Measurements from ENCODE around the gene PACS1. TPM values are rescaled to one million over a fixed set of nuclear protein-coding genes. Genes with fewer than 3 reads are reported as not detected.

PACS1 gene
- total RNA-seq, 1 experiment from 2014 or later = 41.1 TPM

GRCh38 chr11:66139817-66140404 is 69.8 kb downstream of the PACS1 start:
- H3K79me2 ChIP-seq (ENCODE audit: insufficient read depth, low read length) = peaks cover 3% of the 10 kb centered on the region; the same call in 1 of the 2 replicates
- intact Hi-C loops (cut with micrococcal nuclease) = no loop called here

More at GRCh38 chr11:66139817-66140404, 69.8 kb downstream of the PACS1 start:
- H3K27me3 ChIP-seq (ENCODE audit: insufficient read depth, low read length) = no peaks in the 10 kb centered on the region
- ATAC-seq = no peak
- H3K4me1 ChIP-seq (ENCODE audit: control insufficient read depth in 1 of 2, insufficient read depth in 2 of 2, low read length in 2 of 2) = peaks cover 28 to 29% of the 10 kb centered on the region in 2 experiments
- H2AFZ ChIP-seq (ENCODE audit: low read depth, low read length, poor library complexity, severe bottlenecking) = no peak overlapping the region
- H3K9ac ChIP-seq (ENCODE audit: low read length) = no peak overlapping the region
- no peaks in the 10 kb centered on the region for H3K9me2 ChIP-seq (ENCODE audit: insufficient read depth)
- DNase-seq (ENCODE audit: low read depth, low spot score) = no peak
- ChIA-PET CTCF (no interaction called here), RAD21 (ENCODE audit: low non-redundant PET in 1 of 2, low total read pairs in 2 of 2, uncharacterized antibody in 2 of 2, unreplicated experiment in 2 of 2) (no interaction called here), POLR2A (no interaction called here)
- no peak overlapping the region for H3K4me3 ChIP-seq (replicated peaks in 1 of 2; ENCODE audit: low read depth in 1 of 2, low read length in 2 of 2)
- BruUV-seq (replicated peaks) = no TSS peak
- no peak overlapping the region for H3K27ac ChIP-seq (ENCODE audit: low read depth, low read length)
- H3K9me3 ChIP-seq (ENCODE audit: control insufficient read depth in 1 of 2, insufficient read depth in 1 of 2, low read depth in 1 of 2, low read length in 2 of 2) = no peaks in the 10 kb centered on the region
- no peaks in the 10 kb centered on the region for H3K36me3 ChIP-seq (ENCODE audit: control insufficient read depth in 1 of 2, insufficient read depth in 2 of 2, low read length in 2 of 2)
- TF ChIP-seq POLR2AphosphoS5 (IDR thresholded peaks at IDR 0.05; ENCODE audit: low read depth, low read length) (no peak), SIN3A (IDR thresholded peaks at IDR 0.05; ENCODE audit: low read depth) (no peak), CEBPB (IDR thresholded peaks at IDR 0.05; ENCODE audit: low read depth) (no peak), CTCF (IDR thresholded peaks at IDR 0.05 in 2 of 3, conservative IDR thresholded peaks at IDR 0.05 in 1 of 3; ENCODE audit: borderline replicate concordance in 1 of 3, insufficient read depth in 1 of 3, low read depth in 2 of 3, low read length in 2 of 3) (no peak), YY1 (IDR thresholded peaks at IDR 0.05; ENCODE audit: extremely low read depth, insufficient replicate concordance, low read depth, low read length) (no peak), TCF7L2 (IDR thresholded peaks at IDR 0.05; ENCODE audit: borderline replicate concordance, extremely low read depth, insufficient read depth, insufficient read length) (no peak), ZNF274 (IDR thresholded peaks at IDR 0.05; ENCODE audit: low read depth, low read length) (no peak), EGR1 (IDR thresholded peaks at IDR 0.05; ENCODE audit: low read depth) (no peak), SRF (IDR thresholded peaks at IDR 0.05; ENCODE audit: low read depth) (no peak), JUND (IDR thresholded peaks at IDR 0.05) (no peak), POLR2A (IDR thresholded peaks at IDR 0.05; ENCODE audit: borderline replicate concordance, extremely low read depth, insufficient read depth, insufficient read length) (no peak)
- TF ChIP-seq, protein P1, sequence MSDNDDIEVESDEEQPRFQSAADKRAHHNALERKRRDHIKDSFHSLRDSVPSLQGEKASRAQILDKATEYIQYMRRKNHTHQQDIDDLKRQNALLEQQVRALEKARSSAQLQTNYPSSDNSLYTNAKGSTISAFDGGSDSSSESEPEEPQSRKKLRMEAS (IDR thresholded peaks at IDR 0.05) = no peak
- H3K4me2 ChIP-seq (ENCODE audit: low read length) = no peak overlapping the region
- no peaks in the 10 kb centered on the region for H4K20me1 ChIP-seq (ENCODE audit: insufficient read depth)

All from HCT116 (cell line).